ENCODE results near the gene S100A9. TPM values are rescaled to one million over a fixed set of nuclear protein-coding genes. Genes with fewer than 3 reads are reported as not detected.
A peak's percentile ranks its signal among the peaks of the same experiment; 100 is the strongest.

The S100A9 gene
- total RNA-seq, 1 experiment from 2014 or later = not detected

GRCh38 chr1:153404086-153404635 is 46.5 kb downstream of the S100A9 start:
- Mint-ChIP-seq H3K9me3 (peaks cover 6% of the 10 kb centered on the region in 2 experiments), H3K4me3 (no peak overlapping the region), H3K27me3 (ENCODE audit: low read depth) (peaks cover 38% of the 10 kb centered on the region), H3K4me1 (peaks cover 7 to 24% of the 10 kb centered on the region in 2 experiments; a peak in 3 of 4 replicates), H3K27ac (no peak overlapping the region), H3K36me3 (ENCODE audit: insufficient read depth in 1 of 3, low read depth in 3 of 3) (peaks cover 0 to 3% (median 0%) of the 10 kb centered on the region in 3 experiments; a peak in 3 of 7 replicates)
- Histone ChIP-seq H3T11ph (ENCODE audit: low read length) (no peak overlapping the region), H3K23me2 (ENCODE audit: insufficient read length, low read depth, low read length, poor library complexity, severe bottlenecking) (no peaks in the 10 kb centered on the region), H3K79me1 (ENCODE audit: insufficient read depth, low read depth, low read length, poor library complexity, severe bottlenecking) (no peaks in the 10 kb centered on the region), H2BK120ac (ENCODE audit: low read depth, low read length, poor library complexity, severe bottlenecking) (no peak overlapping the region), H4K20me1 (ENCODE audit: control insufficient read depth, insufficient read depth, insufficient read length) (no peaks in the 10 kb centered on the region), H3K14ac (ENCODE audit: insufficient read depth, low read length) (no peak overlapping the region), H3K18ac (ENCODE audit: insufficient read length, low read depth, low read length) (no peak overlapping the region), H3K4me1 (ENCODE audit: insufficient read depth, low read length) (peaks cover 3% of the 10 kb centered on the region; the same call in 1 of the 2 replicates), H2BK12ac (ENCODE audit: insufficient read length, low read depth, low read length) (no peak overlapping the region), H2BK20ac (ENCODE audit: low read depth, low read length, poor library complexity, severe bottlenecking) (no peak overlapping the region), H3K56ac (ENCODE audit: insufficient read length, low read depth, low read length) (no peak overlapping the region), H2BK5ac (ENCODE audit: insufficient read length, low read length) (no peak overlapping the region), H2AK5ac (ENCODE audit: insufficient read length, low read length) (no peak overlapping the region), H3K27me3 (ENCODE audit: insufficient read depth, low read length) (no peaks in the 10 kb centered on the region), H4K91ac (ENCODE audit: insufficient read length, low read depth, low read length) (no peak overlapping the region), H2BK15ac (ENCODE audit: low read depth, low read length) (no peak overlapping the region), H3K27ac (ENCODE audit: insufficient read length, low read depth, low read length) (no peak overlapping the region), H3K4me2 (ENCODE audit: insufficient read depth, insufficient read length, low read length) (no peak overlapping the region), H3K23ac (ENCODE audit: insufficient read length, low read depth, low read length) (no peak overlapping the region), H4K5ac (ENCODE audit: insufficient read length, low read depth, low read length) (no peak overlapping the region), H3K9me3 (ENCODE audit: control insufficient read depth, low read depth, low read length) (no peaks in the 10 kb centered on the region), H4K8ac (replicated peaks; ENCODE audit: insufficient read length, low read depth, low read length) (no peak overlapping the region), H3K79me2 (ENCODE audit: insufficient read depth, low read length) (no peaks in the 10 kb centered on the region), H3K9ac (ENCODE audit: extremely low read depth, insufficient read length, low read length) (no peak overlapping the region), H2AFZ (ENCODE audit: low read length) (no peak overlapping the region), H3K4ac (ENCODE audit: low read depth, low read length) (no peak overlapping the region)
- TF ChIP-seq, protein P1, sequence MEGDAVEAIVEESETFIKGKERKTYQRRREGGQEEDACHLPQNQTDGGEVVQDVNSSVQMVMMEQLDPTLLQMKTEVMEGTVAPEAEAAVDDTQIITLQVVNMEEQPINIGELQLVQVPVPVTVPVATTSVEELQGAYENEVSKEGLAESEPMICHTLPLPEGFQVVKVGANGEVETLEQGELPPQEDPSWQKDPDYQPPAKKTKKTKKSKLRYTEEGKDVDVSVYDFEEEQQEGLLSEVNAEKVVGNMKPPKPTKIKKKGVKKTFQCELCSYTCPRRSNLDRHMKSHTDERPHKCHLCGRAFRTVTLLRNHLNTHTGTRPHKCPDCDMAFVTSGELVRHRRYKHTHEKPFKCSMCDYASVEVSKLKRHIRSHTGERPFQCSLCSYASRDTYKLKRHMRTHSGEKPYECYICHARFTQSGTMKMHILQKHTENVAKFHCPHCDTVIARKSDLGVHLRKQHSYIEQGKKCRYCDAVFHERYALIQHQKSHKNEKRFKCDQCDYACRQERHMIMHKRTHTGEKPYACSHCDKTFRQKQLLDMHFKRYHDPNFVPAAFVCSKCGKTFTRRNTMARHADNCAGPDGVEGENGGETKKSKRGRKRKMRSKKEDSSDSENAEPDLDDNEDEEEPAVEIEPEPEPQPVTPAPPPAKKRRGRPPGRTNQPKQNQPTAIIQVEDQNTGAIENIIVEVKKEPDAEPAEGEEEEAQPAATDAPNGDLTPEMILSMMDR (conservative IDR thresholded peaks at IDR 0.05) = no peak
- DNase-seq = peak; percentile 25
- WGBS (ENCODE audit: extremely low coverage, insufficient read length, low lambda C conversion rate) = no CpG with 5 or more reads among the region's 7 CpGs

Data from H9 (cell line).